ENCODE data around the gene REM2.

DNA sequence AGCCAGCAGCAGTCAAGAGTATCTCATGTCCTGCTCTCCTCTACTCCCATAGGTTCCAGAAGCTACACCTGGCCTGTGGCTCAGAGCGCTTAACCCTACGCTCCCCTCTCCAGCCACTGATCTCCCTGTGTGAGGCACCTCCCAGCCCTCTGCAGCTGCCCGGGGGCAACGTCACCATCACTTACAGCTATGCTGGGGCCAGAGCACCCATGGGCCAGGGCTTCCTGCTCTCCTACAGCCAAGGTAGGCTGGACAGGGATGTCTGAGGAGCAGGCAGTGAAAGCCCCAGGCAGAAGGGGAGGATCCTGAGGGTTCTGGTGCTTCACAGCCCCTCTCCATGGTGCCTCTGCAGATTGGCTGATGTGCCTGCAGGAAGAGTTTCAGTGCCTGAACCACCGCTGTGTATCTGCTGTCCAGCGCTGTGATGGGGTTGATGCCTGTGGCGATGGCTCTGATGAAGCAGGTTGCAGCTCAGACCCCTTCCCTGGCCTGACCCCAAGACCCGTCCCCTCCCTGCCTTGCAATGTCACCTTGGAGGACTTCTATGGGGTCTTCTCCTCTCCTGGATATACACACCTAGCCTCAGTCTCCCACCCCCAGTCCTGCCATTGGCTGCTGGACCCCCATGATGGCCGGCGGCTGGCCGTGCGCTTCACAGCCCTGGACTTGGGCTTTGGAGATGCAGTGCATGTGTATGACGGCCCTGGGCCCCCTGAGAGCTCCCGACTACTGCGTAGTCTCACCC is 7.8 kb upstream of the REM2 start:
- TF ChIP-seq EZH2 (IDR thresholded peaks at IDR 0.05; ENCODE audit: low read length, missing control alignments) = no peak
- TF ChIP-seq, protein P1, sequence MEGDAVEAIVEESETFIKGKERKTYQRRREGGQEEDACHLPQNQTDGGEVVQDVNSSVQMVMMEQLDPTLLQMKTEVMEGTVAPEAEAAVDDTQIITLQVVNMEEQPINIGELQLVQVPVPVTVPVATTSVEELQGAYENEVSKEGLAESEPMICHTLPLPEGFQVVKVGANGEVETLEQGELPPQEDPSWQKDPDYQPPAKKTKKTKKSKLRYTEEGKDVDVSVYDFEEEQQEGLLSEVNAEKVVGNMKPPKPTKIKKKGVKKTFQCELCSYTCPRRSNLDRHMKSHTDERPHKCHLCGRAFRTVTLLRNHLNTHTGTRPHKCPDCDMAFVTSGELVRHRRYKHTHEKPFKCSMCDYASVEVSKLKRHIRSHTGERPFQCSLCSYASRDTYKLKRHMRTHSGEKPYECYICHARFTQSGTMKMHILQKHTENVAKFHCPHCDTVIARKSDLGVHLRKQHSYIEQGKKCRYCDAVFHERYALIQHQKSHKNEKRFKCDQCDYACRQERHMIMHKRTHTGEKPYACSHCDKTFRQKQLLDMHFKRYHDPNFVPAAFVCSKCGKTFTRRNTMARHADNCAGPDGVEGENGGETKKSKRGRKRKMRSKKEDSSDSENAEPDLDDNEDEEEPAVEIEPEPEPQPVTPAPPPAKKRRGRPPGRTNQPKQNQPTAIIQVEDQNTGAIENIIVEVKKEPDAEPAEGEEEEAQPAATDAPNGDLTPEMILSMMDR (conservative IDR thresholded peaks at IDR 0.05 in 1 of 2, IDR thresholded peaks at IDR 0.05 in 1 of 2; ENCODE audit: low read depth in 1 of 2, low read length in 2 of 2) = no peak
